GM10266 (cell line): ENCODE data around the gene ZNF180.

ENCODE experiments used
- DNase-seq: peaks from one replicate; pipeline ENCODE4 v3.0.0; 2012; ENCODE audit errors: extremely low spot score
- TF ChIP-seq, protein P1 (sequence below): IDR thresholded peaks from 2 replicates; pipeline ENCODE4 v1.5.1; 2012; ENCODE audit warnings: mild to moderate bottlenecking, low read depth; ENCODE audit not compliant: control insufficient read depth, insufficient read depth; ENCODE audit errors: missing control alignments

The ZNF180 gene

DNA sequence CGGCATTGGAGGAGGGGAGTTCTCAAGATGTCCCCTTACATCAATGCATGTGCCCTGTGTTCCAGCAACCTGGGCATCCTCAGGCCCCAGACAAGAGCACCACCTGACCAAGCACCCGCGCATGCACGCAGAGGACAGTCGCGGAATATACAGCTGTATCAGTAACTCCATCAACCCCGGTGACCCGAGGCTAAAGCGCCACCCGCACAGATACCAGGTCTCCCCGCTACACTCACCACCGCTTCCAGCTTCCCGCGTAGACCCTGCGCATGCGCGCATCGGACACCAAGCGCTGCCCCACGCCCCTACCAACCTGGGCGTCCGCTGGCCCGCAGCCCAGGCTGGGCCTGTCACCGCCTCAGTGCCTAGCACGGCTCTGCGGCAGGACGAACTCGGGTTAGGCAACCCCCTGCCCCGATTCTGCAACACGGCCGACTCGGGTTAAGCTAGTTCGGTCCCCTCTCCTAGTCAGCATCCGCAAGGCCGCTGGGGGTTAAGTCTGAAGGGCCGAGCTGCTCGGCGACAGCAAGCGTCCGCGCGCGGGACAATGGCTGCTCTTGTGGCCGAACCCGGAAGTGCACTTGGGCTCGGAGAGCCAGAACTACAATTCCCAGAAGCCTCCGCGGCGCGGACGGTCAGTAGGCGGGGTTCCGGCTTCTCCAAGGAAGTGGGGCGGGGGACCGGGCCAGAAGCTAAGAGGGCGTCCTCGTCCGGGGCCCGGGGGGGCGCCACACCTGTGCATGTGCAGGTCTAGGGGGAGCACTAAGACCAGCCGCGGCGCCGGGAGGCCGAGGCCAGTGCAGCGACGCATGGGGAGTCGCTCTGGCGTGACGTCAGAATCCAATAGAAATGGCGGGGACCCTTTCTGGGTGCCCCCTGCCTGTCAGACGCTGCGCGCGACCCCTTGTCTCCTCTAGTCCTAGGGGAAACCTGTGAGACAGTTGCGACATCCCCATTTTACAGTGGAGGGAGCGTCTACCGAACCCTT is at the start of gene ZNF180:
Gene ZNF180, minus strand, starts transcription at position 561 of the 988 bp plus-strand sequence. CDS start 3,188 bp downstream, outside the sequence.
- DNase-seq = peak; percentile 94
- TF ChIP-seq, protein P1, sequence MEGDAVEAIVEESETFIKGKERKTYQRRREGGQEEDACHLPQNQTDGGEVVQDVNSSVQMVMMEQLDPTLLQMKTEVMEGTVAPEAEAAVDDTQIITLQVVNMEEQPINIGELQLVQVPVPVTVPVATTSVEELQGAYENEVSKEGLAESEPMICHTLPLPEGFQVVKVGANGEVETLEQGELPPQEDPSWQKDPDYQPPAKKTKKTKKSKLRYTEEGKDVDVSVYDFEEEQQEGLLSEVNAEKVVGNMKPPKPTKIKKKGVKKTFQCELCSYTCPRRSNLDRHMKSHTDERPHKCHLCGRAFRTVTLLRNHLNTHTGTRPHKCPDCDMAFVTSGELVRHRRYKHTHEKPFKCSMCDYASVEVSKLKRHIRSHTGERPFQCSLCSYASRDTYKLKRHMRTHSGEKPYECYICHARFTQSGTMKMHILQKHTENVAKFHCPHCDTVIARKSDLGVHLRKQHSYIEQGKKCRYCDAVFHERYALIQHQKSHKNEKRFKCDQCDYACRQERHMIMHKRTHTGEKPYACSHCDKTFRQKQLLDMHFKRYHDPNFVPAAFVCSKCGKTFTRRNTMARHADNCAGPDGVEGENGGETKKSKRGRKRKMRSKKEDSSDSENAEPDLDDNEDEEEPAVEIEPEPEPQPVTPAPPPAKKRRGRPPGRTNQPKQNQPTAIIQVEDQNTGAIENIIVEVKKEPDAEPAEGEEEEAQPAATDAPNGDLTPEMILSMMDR = peak; percentile 28

DNA sequence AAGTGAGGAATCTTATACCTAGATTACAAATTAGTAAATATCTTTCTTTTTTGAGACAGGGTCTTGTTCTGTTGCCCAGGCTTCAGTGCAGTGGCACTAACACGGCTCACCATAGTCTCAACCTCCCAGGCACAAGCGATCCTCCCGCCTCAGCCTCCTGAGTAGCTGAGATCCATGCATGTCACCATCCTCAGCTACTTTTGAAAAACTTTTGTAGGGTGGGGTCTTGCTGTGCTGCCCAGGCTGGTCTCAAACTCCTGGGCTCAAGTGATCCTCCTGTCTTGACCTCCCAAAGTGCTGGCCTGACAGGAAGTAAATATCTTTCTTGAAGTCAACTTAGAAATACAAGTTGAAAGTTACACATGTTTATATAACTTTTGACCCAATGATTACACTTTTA is 49.2 kb upstream of the ZNF180 start:
- DNase-seq = no peak

DNA sequence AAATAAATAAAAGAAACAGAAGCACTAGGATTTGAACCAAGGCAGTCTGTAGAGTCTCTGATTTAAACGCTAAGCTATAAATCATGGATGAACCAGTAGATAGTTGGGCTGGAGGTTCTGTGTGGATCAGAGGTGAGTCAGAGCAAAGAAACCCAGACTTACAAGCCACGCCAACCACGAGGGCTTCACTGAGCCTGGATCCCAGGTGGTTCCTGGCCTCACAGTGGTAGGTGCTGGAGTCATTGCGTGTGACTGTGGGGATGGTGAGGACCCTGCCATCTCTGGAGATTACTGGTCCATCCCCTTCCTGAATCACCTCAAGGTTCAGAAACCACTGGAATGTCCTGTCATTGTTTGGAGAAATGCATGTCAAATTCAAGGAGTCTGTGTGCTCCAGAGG is 48.4 kb upstream of the ZNF180 start:
- no peak for DNase-seq
- TF ChIP-seq, protein P1 = no peak

More for the DNA sequence above, 49.2 kb upstream of the ZNF180 start:
- TF ChIP-seq, protein P1 = no peak

DNA sequence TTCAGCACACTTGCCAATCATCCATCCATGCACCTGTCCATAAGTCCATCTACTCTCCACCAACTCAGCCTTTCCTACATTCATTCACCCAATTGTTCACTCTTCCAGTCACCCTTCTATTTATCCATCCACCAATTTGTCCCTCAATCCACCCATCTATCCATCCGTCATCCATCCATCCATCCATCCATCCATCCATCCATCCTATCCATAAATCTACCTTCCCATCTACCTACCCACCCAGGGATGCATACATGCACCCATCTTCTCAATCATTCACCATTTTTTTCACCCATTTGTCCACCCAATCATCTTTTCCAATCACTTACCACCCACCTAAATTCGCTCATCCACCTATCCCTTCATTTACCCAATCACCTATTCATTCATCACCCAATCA is 43.7 kb upstream of the ZNF180 start:
- no peak for DNase-seq
- TF ChIP-seq, protein P1 = no peak

DNA sequence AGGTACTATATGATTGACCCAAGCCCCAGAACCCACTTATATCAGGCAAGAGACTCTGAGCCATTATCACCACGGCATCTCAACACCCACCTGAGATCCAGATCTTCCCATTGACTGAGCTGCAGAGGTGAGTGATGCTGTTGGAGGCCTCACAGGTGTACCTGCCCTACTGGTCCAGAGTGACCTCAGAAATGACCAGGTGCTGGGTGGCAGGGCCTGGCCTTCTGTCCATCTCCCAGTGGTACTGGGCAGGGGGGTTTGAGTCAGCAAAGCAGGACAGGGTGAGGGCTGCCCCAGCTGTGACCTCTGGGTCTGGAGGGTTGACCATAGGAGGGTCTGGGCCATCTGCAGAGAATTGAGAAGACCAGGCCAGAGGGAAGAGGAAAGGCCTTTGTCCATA is 42.3 kb upstream of the ZNF180 start:
- TF ChIP-seq, protein P1 = no peak
- no peak for DNase-seq

DNA sequence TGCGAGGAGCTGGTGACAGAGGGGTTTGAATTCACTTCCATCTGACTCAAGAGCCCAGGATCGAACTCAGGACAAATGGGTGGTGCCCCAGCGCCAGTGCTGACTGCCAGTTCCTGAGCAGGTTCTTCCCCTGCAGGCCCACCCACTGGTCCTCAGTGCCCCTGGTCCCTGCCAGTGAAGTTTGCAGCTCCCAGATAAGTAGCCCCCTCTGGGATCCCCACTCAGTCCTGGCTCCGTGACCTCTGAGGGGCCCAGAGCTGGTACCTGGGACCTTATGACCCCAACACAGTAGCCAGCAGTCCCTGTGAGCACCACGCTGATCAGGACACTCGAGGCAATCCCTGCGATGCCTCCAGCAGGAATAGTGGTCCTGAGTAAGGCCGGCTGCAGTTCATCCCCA is 40.4 kb upstream of the ZNF180 start:
- TF ChIP-seq, protein P1 = no peak
- no peak for DNase-seq

DNA sequence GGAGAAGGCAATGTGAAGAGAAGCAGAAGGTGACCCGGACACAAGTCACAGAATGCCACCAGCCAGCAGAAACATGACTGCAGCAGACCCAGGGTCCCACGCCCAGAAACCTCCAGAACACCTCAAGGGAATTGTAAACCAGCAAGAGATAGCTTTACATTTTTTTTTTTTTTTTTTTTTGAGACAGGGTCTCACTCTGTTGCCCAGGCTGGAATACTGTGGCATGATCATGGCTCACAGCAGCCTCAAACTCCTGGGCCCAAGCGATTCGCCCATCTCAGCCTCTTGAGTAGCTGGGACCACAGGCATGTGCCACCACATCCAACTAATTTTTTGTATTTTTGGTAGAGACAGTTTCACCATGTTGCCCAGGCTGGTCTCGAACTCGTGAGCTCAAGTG is 39.7 kb upstream of the ZNF180 start:
- no peak for DNase-seq

More for the DNA sequence above, 39.7 kb upstream of the ZNF180 start:
- TF ChIP-seq, protein P1 = no peak
